ENCODE results near the gene GRK2. TPM values are rescaled to one million over a fixed set of nuclear protein-coding genes. Genes with fewer than 3 reads are reported as not detected.

GRK2 gene
- total and polyA plus RNA-seq, 9 of the 15 experiments (the other 6 are each of a cell fraction or from before 2014, with no cell fraction given) = 0.24 to 95.8 (median 56.5) TPM

DNA sequence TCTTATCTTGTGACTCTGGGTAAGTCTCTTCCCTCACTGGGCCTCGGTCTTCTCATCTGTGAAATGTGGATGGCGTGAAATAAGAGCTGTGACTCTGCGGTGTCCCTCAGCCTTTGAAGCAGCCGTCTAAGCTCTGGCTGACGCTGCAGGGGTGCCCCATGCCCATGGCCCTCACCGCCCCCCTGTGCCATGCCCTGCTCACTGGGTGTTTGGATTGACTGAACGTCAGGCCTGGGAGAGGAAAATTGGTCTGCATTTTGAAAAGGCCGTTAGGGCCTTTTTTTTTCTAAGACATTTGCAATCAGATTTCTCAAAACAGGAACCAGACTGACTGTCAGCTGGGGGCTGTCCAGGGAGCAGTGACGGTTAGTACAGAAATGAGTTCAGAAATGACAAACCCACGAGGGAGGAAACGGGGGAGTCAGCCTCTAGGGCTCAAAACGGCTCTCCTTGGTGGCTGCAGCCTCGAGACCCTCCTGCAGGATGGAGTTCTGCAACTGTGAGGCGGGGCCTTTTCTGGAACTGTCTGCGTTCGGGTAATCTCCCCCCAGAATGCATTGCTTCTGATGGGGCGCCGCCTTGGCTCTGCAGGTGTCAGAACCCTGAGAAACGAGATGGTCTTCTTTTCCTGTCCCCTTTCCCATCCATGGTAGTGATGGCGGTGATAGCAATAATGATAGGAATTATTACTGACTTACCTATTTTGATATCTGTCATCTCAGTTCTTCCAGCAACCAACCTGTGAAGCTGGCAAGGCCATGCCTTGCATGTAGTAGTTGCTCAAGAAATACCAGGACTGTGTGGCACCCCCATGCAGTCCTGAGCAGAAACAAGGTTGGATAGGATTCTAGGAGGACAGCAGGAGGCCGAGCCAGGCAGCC lies 2.0 kb downstream of the GRK2 start:
- in situ Hi-C loops (cut with MboI) (no loop called here), intact Hi-C loops (cut with micrococcal nuclease) (no loop called here)
- Histone ChIP-seq H3K9ac (ENCODE audit: insufficient read depth in 1 of 2, low read depth in 2 of 2, low read length in 2 of 2) (peak overlapping the region; percentile 81 to 96), H3K9me3 (replicated peaks; ENCODE audit: control insufficient read depth, insufficient read depth, low read depth, low read length) (no peaks in the 10 kb centered on the region), H3K4me1 (replicated peaks in 1 of 2; ENCODE audit: control insufficient read depth in 2 of 2, insufficient read depth in 2 of 2, low read length in 2 of 2) (peaks cover 34 to 68% of the 10 kb centered on the region in 2 experiments), H3K36me3 (ENCODE audit: control insufficient read depth, insufficient read depth, low read length) (peaks cover 61% of the 10 kb centered on the region; the same call in 2 of the 3 replicates), H3K9me1 (ENCODE audit: control insufficient read depth, insufficient read depth, low read length) (peaks cover 7% of the 10 kb centered on the region), H3K27me3 (ENCODE audit: control insufficient read depth in 2 of 2, insufficient read depth in 2 of 2, low read length in 2 of 2) (no peaks in the 10 kb centered on the region), H3K4me2 (ENCODE audit: insufficient read depth, low read length) (peak overlapping the region; percentile 93), H3K4me3 (peak overlapping the region; percentile 96; the same call in 1 of the 2 replicates), H2AFZ (ENCODE audit: low read depth, low read length) (no peak overlapping the region), H3K79me2 (ENCODE audit: control insufficient read depth, insufficient read depth, low read length) (peaks cover 71% of the 10 kb centered on the region), H4K20me1 (replicated peaks; ENCODE audit: control insufficient read depth, insufficient read depth, low read length) (peaks cover 20% of the 10 kb centered on the region; the same call in 1 of the 2 replicates), H3K27ac (ENCODE audit: extremely low read depth, low read depth, low read length) (peak overlapping the region; percentile 79; the same call in 2 of the 3 replicates)
- ChIA-PET CTCF (ENCODE audit: low intra/inter-chr PET ratio) (interaction anchor here (3.5 kb wide), 1 partner anchor 49 kb away, joined by 35 read pairs; no protein-coding TSS in a partner anchor), POLR2A (interaction anchor here (0.7 to 2.4 kb wide), 4 partner anchors 9 to 86 kb away, joined by 3 to 12 read pairs (median 4); no protein-coding TSS in a partner anchor)
- ATAC-seq (no peak), DNase-seq (ENCODE audit: extremely low read depth in 1 of 4, low spot score in 3 of 4) (no peak), FAIRE-seq (peak; percentile 69)
- 56% methylated on average over 20 of the region's 21 CpGs for WGBS (ENCODE audit: insufficient coverage, low coverage, missing lambda C conversion rate)
- no TSS peak for BruUV-seq (replicated peaks)
- TF ChIP-seq ZBTB7A (IDR thresholded peaks at IDR 0.05; ENCODE audit: borderline replicate concordance, control insufficient read depth, low read depth, low read length) (peak; percentile 29; the same call in 1 of the 2 replicates), ZNF143 (CRISPR knock-in tag; IDR thresholded peaks at IDR 0.05) (peak; percentile 53; the same call in 1 of the 2 replicates), ZC3H8 (IDR thresholded peaks at IDR 0.05) (no peak), CHD4 (IDR thresholded peaks at IDR 0.05; ENCODE audit: insufficient read depth, insufficient replicate concordance, low read depth, low read length, poor library complexity, severe bottlenecking) (no peak), SPI1 (IDR thresholded peaks at IDR 0.05; ENCODE audit: borderline replicate concordance, low read depth, low read length) (0 out of 2 replicates have a peak, but pooled peaks have one; percentile 36), POLR2G (IDR thresholded peaks at IDR 0.05; ENCODE audit: low read depth, low read length) (0 out of 2 replicates have a peak, but pooled peaks have one; percentile 6), ZFX (CRISPR knock-in tag; IDR thresholded peaks at IDR 0.05) (no peak)
- TF ChIP-seq, protein P1, sequence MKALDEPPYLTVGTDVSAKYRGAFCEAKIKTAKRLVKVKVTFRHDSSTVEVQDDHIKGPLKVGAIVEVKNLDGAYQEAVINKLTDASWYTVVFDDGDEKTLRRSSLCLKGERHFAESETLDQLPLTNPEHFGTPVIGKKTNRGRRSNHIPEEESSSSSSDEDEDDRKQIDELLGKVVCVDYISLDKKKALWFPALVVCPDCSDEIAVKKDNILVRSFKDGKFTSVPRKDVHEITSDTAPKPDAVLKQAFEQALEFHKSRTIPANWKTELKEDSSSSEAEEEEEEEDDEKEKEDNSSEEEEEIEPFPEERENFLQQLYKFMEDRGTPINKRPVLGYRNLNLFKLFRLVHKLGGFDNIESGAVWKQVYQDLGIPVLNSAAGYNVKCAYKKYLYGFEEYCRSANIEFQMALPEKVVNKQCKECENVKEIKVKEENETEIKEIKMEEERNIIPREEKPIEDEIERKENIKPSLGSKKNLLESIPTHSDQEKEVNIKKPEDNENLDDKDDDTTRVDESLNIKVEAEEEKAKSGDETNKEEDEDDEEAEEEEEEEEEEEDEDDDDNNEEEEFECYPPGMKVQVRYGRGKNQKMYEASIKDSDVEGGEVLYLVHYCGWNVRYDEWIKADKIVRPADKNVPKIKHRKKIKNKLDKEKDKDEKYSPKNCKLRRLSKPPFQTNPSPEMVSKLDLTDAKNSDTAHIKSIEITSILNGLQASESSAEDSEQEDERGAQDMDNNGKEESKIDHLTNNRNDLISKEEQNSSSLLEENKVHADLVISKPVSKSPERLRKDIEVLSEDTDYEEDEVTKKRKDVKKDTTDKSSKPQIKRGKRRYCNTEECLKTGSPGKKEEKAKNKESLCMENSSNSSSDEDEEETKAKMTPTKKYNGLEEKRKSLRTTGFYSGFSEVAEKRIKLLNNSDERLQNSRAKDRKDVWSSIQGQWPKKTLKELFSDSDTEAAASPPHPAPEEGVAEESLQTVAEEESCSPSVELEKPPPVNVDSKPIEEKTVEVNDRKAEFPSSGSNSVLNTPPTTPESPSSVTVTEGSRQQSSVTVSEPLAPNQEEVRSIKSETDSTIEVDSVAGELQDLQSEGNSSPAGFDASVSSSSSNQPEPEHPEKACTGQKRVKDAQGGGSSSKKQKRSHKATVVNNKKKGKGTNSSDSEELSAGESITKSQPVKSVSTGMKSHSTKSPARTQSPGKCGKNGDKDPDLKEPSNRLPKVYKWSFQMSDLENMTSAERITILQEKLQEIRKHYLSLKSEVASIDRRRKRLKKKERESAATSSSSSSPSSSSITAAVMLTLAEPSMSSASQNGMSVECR (CRISPR knock-in tag; IDR thresholded peaks at IDR 0.05) = 0 out of 2 replicates have a peak, but pooled peaks have one; percentile 50
- TF ChIP-seq, protein P2, sequence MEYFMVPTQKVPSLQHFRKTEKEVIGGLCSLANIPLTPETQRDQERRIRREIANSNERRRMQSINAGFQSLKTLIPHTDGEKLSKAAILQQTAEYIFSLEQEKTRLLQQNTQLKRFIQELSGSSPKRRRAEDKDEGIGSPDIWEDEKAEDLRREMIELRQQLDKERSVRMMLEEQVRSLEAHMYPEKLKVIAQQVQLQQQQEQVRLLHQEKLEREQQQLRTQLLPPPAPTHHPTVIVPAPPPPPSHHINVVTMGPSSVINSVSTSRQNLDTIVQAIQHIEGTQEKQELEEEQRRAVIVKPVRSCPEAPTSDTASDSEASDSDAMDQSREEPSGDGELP (CRISPR knock-in tag; IDR thresholded peaks at IDR 0.05; ENCODE audit: borderline replicate concordance) = peak; percentile 47
- TF ChIP-seq, protein P3, sequence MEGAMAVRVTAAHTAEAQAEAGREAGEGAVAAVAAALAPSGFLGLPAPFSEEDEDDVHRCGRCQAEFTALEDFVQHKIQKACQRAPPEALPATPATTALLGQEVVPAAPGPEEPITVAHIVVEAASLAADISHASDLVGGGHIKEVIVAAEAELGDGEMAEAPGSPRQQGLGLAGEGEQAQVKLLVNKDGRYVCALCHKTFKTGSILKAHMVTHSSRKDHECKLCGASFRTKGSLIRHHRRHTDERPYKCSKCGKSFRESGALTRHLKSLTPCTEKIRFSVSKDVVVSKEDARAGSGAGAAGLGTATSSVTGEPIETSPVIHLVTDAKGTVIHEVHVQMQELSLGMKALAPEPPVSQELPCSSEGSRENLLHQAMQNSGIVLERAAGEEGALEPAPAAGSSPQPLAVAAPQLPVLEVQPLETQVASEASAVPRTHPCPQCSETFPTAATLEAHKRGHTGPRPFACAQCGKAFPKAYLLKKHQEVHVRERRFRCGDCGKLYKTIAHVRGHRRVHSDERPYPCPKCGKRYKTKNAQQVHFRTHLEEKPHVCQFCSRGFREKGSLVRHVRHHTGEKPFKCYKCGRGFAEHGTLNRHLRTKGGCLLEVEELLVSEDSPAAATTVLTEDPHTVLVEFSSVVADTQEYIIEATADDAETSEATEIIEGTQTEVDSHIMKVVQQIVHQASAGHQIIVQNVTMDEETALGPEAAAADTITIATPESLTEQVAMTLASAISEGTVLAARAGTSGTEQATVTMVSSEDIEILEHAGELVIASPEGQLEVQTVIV (CRISPR knock-in tag; IDR thresholded peaks at IDR 0.05; ENCODE audit: borderline replicate concordance) = no peak

Data from K562 (cell line).